NT2/D1 (cell line): ENCODE data around the gene CCT3.

Source experiments
- SUZ12 ChIP-seq: IDR thresholded peaks from 2 replicates; pipeline ENCODE4 v1.6.1; 2011; ENCODE audit not compliant: insufficient read length, insufficient read depth; ENCODE audit errors: extremely low read depth
- YY1 ChIP-seq: IDR thresholded peaks from 2 replicates; pipeline ENCODE4 v1.6.1; 2011; ENCODE audit not compliant: insufficient read length, insufficient read depth
- ZNF274 ChIP-seq: IDR thresholded peaks from 2 replicates; pipeline ENCODE4 v1.6.1; 2011; ENCODE audit warnings: mild to moderate bottlenecking, low read depth, low read length

GRCh38 chr1:156376958-156377919 lies 39.1 kb upstream of the CCT3 start:
- no peak for TF ChIP-seq ZNF274
- no peak for TF ChIP-seq YY1
- TF ChIP-seq SUZ12 = no peak
